Liver (tissue), 9 donors: ENCODE measurements around the gene ZC3HAV1L. TPM values are rescaled to one million over a fixed set of nuclear protein-coding genes. Genes with fewer than 3 reads are reported as not detected.

Experiments
- DNase-seq: peaks from one replicate; pipeline ENCODE4 v3.0.0-alpha.2; 2017; ENCODE audit warnings: low spot score
- H3K27ac ChIP-seq, 2 donors: one replicate each; pipeline ENCODE4 v1.7.0; 2013; ENCODE audit warnings: inconsistent platforms in 2 of 2, low read length in 2 of 2, control low read depth in 1 of 2, low read depth in 1 of 2, mild to moderate bottlenecking in 1 of 2
- H3K27me3 ChIP-seq, 4 donors: one replicate each; pipeline versions ENCODE4 v1.6.1 to v1.7.0; 2013; ENCODE audit warnings: low read length in 3 of 4, inconsistent platforms in 1 of 4, mild to moderate bottlenecking in 1 of 4, moderate library complexity in 1 of 4; ENCODE audit not compliant: control insufficient read depth in 4 of 4, insufficient read depth in 4 of 4
- H3K36me3 ChIP-seq, 4 donors: one replicate each; pipeline versions ENCODE4 v1.6.1 to v1.7.0; 2013; ENCODE audit warnings: low read length in 3 of 4, mild to moderate bottlenecking in 3 of 4, low read depth in 1 of 4, moderate library complexity in 1 of 4; ENCODE audit not compliant: control insufficient read depth in 4 of 4, insufficient read depth in 3 of 4
- H3K4me1 ChIP-seq, 4 donors: one replicate each; pipeline versions ENCODE4 v1.6.1 to v1.7.0; 2013; ENCODE audit warnings: low read length in 3 of 4, mild to moderate bottlenecking in 3 of 4, moderate library complexity in 1 of 4; ENCODE audit not compliant: control insufficient read depth in 4 of 4, insufficient read depth in 4 of 4
- H3K4me3 ChIP-seq, 3 donors: one replicate each; pipeline versions ENCODE4 v1.6.1 to v1.7.0; 2013; ENCODE audit warnings: low read length in 3 of 3, control low read depth in 1 of 3, low read depth in 1 of 3, mild to moderate bottlenecking in 1 of 3
- H3K9ac ChIP-seq, 2 donors: one replicate each; pipeline ENCODE4 v1.7.0; 2013; ENCODE audit warnings: low read length in 2 of 2, mild to moderate bottlenecking in 2 of 2, moderate library complexity in 2 of 2, control low read depth in 1 of 2, low read depth in 1 of 2
- H3K9me3 ChIP-seq, 4 donors: one replicate each; pipeline versions ENCODE4 v1.6.1 to v1.7.0; 2013; ENCODE audit warnings: low read length in 3 of 4; ENCODE audit not compliant: control insufficient read depth in 4 of 4
- EGR1 ChIP-seq, 2 donors: IDR thresholded peaks; 2 replicates each; pipeline ENCODE4 v1.6.1; 2016 to 2018; ENCODE audit warnings: antibody characterized with exemption in 2 of 2, low read depth in 2 of 2
- FOXA1 ChIP-seq: IDR thresholded peaks from 2 replicates; pipeline ENCODE4 v1.6.1; 2016; ENCODE audit warnings: antibody characterized with exemption
- FOXA2 ChIP-seq: IDR thresholded peaks from 2 replicates; pipeline ENCODE4 v1.6.1; 2016; ENCODE audit warnings: antibody characterized with exemption
- GABPA ChIP-seq, 2 donors: IDR thresholded peaks in 1 of 2; conservative IDR thresholded peaks in 1 of 2; 2 replicates each; pipeline ENCODE4 v1.6.1; 2016; ENCODE audit warnings: antibody characterized with exemption in 2 of 2, mild to moderate bottlenecking in 1 of 2, moderate library complexity in 1 of 2
- HNF4A ChIP-seq, 2 donors: conservative IDR thresholded peaks; 2 replicates each; pipeline ENCODE4 v1.6.1; 2016; ENCODE audit warnings: antibody characterized with exemption in 2 of 2, mild to moderate bottlenecking in 2 of 2
- HNF4G ChIP-seq: IDR thresholded peaks from 2 replicates; pipeline ENCODE4 v1.6.1; 2016; ENCODE audit warnings: antibody characterized with exemption
- JUND ChIP-seq, 2 donors: IDR thresholded peaks; 2 replicates each; pipeline ENCODE4 v1.6.1; 2016; ENCODE audit warnings: antibody characterized with exemption in 2 of 2
- NR2F2 ChIP-seq: IDR thresholded peaks from 2 replicates; pipeline ENCODE4 v1.6.1; 2016; ENCODE audit warnings: antibody characterized with exemption
- RAD21 ChIP-seq, 2 donors: IDR thresholded peaks; 2 replicates each; pipeline ENCODE4 v1.6.1; 2016; ENCODE audit warnings: antibody characterized with exemption in 2 of 2, mild to moderate bottlenecking in 2 of 2
- RXRA ChIP-seq, 2 donors: IDR thresholded peaks; 2 replicates each; pipeline ENCODE4 v1.6.1; 2017 to 2018; ENCODE audit warnings: antibody characterized with exemption in 2 of 2, mild to moderate bottlenecking in 1 of 2
- SP1 ChIP-seq: IDR thresholded peaks from 2 replicates; pipeline ENCODE4 v1.6.1; 2018; ENCODE audit warnings: antibody characterized with exemption, mild to moderate bottlenecking
- TAF1 ChIP-seq: conservative IDR thresholded peaks from 2 replicates; pipeline ENCODE4 v1.6.1; 2016; ENCODE audit warnings: antibody characterized with exemption, mild to moderate bottlenecking
- YY1 ChIP-seq: IDR thresholded peaks from 2 replicates; pipeline ENCODE4 v1.6.1; 2016; ENCODE audit warnings: antibody characterized with exemption, mild to moderate bottlenecking
- WGBS: extraction: QIAGEN DNeasy Blood & Tissue Kit; methylation state at CpG from one replicate; pipeline ENCODE4 v1.1.7; 2013; 5-methylcytosine and 5-hydroxymethylcytosine counted together
- polyA plus RNA-seq, 2 donors: library from polyadenylated mRNA; stranded (reverse) in 1 of 2; unstranded in 1 of 2; fragments of 200-250 nt in 1 of 2; fragments of >200 nt in 1 of 2; fragmentation: Nextera tagmentation in 1 of 2; extraction: Ambion mirVana in 1 of 2; gene quantifications; one replicate each; pipeline versions ENCODE4 v1.2.1 to v1.2.3, GENCODE V29; 2013 to 2015
- total RNA-seq, 2 donors: library from RNA; depleted of rRNA; stranded (reverse); fragments of >200 nt; gene quantifications; one replicate each; pipeline ENCODE4 v1.2.3, GENCODE V29; 2014
- TF ChIP-seq, protein P1 (sequence below): IDR thresholded peaks from 2 replicates; pipeline ENCODE4 v1.6.1; 2016; ENCODE audit warnings: antibody characterized with exemption
- TF ChIP-seq, protein P2 (sequence below): IDR thresholded peaks from 2 replicates; pipeline ENCODE4 v1.6.1; 2016; ENCODE audit warnings: antibody characterized with exemption
- TF ChIP-seq, protein P3 (sequence below): fragments of 150-350 bp; IDR thresholded peaks from 2 replicates; pipeline ENCODE4 v1.5.1; 2017; ENCODE audit warnings: improper control_type of control experiment, low read depth, low read length; ENCODE audit not compliant: missing input control
- TF ChIP-seq, protein P4 (sequence below): IDR thresholded peaks from 2 replicates; pipeline ENCODE4 v1.6.1; 2016; ENCODE audit warnings: antibody characterized with exemption, mild to moderate bottlenecking
- TF ChIP-seq, protein P5 (sequence below): IDR thresholded peaks from 2 replicates; pipeline ENCODE4 v1.6.1; 2016; ENCODE audit warnings: antibody characterized with exemption
- donor health status: healthy.
- donor health status: healthy.
- donor health status: healthy.
- donor health status: healthy.
- donor health status: healthy.

Gene ZC3HAV1L
- total and polyA plus RNA-seq, 4 donors: 0.19 to 16.2 (median 1.9) TPM

DNA sequence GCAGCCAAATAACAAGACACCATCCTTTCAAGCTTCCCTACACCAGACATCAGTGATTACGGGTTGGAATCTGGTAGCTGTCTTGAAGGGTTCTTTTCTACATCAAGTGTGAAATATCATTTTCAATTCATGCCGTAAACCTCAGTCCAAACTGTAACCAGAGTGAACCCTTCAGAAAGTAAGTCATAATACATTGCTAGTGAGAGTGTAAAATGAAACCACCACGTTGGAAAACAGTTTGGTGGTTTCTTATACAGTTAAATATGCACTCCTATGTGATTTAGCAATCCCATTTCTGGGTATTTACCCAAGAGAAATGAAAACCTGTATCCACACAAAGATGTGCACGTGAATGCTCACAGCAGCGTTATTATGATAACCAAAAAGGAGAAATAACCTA is 25.6 kb upstream of the ZC3HAV1L start:
- Histone ChIP-seq H3K36me3 (peaks cover 6 to 50% (median 31%) of the 10 kb centered on the region in 4 donors), H3K4me1 (peaks cover 3 to 23% (median 19%) of the 10 kb centered on the region in 4 donors), H3K27me3 (no peaks in the 10 kb centered on the region), H3K9ac (no peak overlapping the region), H3K4me3 (no peak overlapping the region), H3K27ac (no peak overlapping the region), H3K9me3 (no peaks in the 10 kb centered on the region)
- TF ChIP-seq GABPA (IDR thresholded peaks at IDR 0.05 in 1 of 2, conservative IDR thresholded peaks at IDR 0.05 in 1 of 2) (no peak), JUND (IDR thresholded peaks at IDR 0.05) (no peak), NR2F2 (no peak), FOXA1 (no peak), HNF4A (conservative IDR thresholded peaks at IDR 0.05) (no peak), YY1 (no peak), RXRA (IDR thresholded peaks at IDR 0.05) (no peak), TAF1 (no peak), EGR1 (IDR thresholded peaks at IDR 0.05; ENCODE audit: low read depth in 2 of 2) (no peak), HNF4G (no peak), SP1 (no peak), FOXA2 (no peak)
- TF ChIP-seq, protein P1, sequence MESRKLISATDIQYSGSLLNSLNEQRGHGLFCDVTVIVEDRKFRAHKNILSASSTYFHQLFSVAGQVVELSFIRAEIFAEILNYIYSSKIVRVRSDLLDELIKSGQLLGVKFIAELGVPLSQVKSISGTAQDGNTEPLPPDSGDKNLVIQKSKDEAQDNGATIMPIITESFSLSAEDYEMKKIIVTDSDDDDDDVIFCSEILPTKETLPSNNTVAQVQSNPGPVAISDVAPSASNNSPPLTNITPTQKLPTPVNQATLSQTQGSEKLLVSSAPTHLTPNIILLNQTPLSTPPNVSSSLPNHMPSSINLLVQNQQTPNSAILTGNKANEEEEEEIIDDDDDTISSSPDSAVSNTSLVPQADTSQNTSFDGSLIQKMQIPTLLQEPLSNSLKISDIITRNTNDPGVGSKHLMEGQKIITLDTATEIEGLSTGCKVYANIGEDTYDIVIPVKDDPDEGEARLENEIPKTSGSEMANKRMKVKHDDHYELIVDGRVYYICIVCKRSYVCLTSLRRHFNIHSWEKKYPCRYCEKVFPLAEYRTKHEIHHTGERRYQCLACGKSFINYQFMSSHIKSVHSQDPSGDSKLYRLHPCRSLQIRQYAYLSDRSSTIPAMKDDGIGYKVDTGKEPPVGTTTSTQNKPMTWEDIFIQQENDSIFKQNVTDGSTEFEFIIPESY: no peak
- TF ChIP-seq, protein P2, sequence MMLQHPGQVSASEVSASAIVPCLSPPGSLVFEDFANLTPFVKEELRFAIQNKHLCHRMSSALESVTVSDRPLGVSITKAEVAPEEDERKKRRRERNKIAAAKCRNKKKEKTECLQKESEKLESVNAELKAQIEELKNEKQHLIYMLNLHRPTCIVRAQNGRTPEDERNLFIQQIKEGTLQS: no peak
- TF ChIP-seq, protein P3, sequence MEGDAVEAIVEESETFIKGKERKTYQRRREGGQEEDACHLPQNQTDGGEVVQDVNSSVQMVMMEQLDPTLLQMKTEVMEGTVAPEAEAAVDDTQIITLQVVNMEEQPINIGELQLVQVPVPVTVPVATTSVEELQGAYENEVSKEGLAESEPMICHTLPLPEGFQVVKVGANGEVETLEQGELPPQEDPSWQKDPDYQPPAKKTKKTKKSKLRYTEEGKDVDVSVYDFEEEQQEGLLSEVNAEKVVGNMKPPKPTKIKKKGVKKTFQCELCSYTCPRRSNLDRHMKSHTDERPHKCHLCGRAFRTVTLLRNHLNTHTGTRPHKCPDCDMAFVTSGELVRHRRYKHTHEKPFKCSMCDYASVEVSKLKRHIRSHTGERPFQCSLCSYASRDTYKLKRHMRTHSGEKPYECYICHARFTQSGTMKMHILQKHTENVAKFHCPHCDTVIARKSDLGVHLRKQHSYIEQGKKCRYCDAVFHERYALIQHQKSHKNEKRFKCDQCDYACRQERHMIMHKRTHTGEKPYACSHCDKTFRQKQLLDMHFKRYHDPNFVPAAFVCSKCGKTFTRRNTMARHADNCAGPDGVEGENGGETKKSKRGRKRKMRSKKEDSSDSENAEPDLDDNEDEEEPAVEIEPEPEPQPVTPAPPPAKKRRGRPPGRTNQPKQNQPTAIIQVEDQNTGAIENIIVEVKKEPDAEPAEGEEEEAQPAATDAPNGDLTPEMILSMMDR: no peak
- TF ChIP-seq, protein P4, sequence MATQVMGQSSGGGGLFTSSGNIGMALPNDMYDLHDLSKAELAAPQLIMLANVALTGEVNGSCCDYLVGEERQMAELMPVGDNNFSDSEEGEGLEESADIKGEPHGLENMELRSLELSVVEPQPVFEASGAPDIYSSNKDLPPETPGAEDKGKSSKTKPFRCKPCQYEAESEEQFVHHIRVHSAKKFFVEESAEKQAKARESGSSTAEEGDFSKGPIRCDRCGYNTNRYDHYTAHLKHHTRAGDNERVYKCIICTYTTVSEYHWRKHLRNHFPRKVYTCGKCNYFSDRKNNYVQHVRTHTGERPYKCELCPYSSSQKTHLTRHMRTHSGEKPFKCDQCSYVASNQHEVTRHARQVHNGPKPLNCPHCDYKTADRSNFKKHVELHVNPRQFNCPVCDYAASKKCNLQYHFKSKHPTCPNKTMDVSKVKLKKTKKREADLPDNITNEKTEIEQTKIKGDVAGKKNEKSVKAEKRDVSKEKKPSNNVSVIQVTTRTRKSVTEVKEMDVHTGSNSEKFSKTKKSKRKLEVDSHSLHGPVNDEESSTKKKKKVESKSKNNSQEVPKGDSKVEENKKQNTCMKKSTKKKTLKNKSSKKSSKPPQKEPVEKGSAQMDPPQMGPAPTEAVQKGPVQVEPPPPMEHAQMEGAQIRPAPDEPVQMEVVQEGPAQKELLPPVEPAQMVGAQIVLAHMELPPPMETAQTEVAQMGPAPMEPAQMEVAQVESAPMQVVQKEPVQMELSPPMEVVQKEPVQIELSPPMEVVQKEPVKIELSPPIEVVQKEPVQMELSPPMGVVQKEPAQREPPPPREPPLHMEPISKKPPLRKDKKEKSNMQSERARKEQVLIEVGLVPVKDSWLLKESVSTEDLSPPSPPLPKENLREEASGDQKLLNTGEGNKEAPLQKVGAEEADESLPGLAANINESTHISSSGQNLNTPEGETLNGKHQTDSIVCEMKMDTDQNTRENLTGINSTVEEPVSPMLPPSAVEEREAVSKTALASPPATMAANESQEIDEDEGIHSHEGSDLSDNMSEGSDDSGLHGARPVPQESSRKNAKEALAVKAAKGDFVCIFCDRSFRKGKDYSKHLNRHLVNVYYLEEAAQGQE: no peak
- no peak for DNase-seq
- WGBS: 88% methylated on average over 5 of the region's 5 CpGs

DNA sequence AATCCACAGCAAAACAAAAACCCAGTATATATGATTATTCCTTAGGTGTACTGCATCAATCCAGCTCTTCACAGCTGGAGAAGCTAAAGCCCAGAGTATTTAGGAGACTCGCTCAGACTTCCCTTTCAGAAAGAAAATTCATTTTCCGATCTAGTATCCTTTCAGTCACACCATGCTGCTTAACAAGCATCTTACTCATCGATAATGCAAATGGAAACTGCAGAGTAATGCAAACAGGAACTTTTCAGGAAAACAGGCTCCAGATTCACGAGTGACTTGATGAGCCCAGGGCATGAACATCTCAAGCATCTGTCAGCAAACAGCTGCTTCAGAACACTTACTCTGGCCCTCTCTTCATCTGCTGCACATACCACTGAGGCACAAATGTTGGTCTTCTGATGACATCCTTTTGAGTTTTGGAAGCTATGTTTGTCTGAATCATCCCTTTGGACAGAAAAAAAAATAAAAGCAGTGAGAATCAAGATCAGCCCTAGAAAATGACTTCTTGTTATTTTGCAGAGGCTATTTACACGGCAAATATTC is 24.9 kb upstream of the ZC3HAV1L start:
- H3K4me1 ChIP-seq: peaks cover 0 to 16% (median 12%) of the 10 kb centered on the region in 4 donors
- DNase-seq: no peak
- H3K27ac ChIP-seq: no peak overlapping the region
- TF ChIP-seq FOXA1: no peak
- TF ChIP-seq SP1: no peak
- TF ChIP-seq, protein P4: no peak
- TF ChIP-seq RXRA (IDR thresholded peaks at IDR 0.05): no peak
- TF ChIP-seq EGR1 (IDR thresholded peaks at IDR 0.05; ENCODE audit: low read depth in 2 of 2): no peak
- no peak for TF ChIP-seq RAD21 (IDR thresholded peaks at IDR 0.05)
- TF ChIP-seq HNF4A (conservative IDR thresholded peaks at IDR 0.05): no peak
- TF ChIP-seq TAF1: no peak
- TF ChIP-seq YY1: no peak
- TF ChIP-seq, protein P5, sequence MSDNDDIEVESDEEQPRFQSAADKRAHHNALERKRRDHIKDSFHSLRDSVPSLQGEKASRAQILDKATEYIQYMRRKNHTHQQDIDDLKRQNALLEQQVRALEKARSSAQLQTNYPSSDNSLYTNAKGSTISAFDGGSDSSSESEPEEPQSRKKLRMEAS: no peak
- WGBS: 85% methylated on average over 5 of the region's 5 CpGs
- H3K9ac ChIP-seq: no peak overlapping the region
- H3K9me3 ChIP-seq: no peaks in the 10 kb centered on the region
- H3K4me3 ChIP-seq: no peak overlapping the region
- no peaks in the 10 kb centered on the region for H3K27me3 ChIP-seq
- peaks cover 5 to 50% (median 32%) of the 10 kb centered on the region in 4 donors for H3K36me3 ChIP-seq
